ENCODE measurements around the gene EFNA5. TPM values are rescaled to one million over a fixed set of nuclear protein-coding genes. Genes with fewer than 3 reads are reported as not detected.

Gene EFNA5
- total RNA-seq, 1 experiment from 2014 or later, result 5.9 TPM

DNA sequence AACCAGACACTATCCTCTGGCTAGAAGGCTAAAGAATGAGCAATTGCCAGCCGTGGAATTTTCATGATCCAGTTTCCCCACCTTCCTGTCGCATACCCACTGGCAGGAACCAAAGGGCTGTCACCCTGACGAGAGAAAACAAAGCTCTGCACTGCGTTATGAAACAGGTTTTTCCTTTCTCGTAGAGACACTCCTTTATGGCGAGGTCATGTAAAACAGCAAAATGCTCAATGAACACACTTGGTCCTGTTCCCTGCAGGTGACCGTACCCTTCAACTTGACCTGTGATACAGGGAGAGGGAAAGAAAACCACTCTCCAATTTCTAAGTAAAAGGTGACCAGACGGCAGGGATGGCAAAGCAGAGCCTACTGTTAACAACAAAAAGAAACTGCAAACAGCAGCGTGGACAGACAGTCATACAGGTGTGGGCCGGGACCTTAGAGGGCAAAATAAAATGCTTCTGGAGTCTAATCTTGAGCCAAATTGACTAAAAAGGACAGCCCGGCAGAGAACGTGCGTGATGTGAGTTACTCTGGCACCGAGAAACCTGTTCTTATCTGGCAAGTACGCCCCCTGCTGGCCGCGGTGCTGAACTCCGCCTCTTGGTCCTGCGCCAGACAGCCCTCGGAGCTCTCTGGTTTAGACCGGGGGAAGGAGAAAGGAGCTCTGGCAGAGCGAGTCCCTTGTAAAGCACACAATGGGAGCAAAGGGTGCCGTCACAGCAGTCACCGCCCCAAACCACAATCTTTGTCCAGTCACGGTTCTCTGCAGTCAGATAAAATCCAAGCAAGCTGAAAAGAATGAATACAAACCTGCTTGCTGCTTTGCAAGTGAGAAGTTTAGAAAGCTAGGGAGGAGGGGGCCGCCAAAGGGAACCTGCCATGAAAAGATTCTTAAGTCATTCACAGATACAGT lies 98.9 kb downstream of the EFNA5 start:
- peak; percentile 97 for DNase-seq (ENCODE audit: low spot score)

DNA sequence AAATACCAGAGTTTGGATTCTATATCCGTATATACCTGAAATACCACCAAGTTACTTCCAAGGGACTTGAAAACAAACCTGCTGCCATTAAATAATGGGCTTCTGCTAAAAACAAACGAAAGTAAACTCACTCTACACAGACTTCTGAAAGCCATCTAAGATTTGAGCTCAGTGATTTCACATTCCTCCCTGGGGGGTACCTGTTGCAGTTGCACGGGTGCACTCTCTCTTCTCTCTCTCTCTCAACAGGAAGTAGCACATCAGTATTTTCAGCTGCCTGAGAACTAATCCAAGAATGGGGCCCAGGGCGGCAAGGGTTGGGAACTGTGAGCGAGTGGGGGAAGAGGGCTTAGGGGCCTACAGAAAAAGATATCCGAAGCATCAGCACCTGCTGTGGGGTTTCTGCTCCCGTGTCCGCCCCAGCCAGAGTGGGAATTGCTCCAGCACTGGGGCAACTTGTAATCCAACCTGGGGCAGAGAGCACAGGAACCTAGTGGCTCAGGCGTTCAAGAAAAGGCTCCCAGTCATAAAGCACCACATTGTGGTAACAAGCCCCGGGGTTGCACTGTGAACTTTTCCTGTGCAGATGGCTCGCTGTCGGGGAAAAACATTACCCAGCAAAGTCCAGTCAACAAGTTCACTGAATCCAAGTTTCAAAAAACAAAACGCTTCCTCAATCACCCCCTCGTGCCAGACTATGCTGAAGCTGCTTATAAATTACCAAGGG lies 99.8 kb downstream of the EFNA5 start:
- peak; percentile 69 for DNase-seq (ENCODE audit: low spot score)

DNA sequence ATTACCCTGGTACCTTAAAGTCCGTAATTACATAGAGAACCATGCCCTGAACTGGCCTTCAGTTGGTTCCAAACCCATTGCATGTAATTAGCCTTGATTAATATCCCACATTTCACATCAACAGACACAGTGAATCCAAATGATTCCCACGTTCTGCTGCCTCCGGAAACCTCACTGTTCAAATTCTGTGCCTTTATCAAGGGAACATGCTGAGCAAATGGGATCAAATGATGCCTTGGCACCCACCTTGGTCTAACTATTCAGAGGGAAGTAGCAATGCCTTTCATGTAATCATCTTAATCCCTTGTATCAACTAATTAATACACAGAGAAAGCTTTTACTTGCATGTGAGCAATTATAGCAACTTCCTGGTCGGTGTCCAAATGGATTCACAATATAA lies 100.6 kb downstream of the EFNA5 start:
- peak; percentile 24 for DNase-seq (ENCODE audit: low spot score)

DNA sequence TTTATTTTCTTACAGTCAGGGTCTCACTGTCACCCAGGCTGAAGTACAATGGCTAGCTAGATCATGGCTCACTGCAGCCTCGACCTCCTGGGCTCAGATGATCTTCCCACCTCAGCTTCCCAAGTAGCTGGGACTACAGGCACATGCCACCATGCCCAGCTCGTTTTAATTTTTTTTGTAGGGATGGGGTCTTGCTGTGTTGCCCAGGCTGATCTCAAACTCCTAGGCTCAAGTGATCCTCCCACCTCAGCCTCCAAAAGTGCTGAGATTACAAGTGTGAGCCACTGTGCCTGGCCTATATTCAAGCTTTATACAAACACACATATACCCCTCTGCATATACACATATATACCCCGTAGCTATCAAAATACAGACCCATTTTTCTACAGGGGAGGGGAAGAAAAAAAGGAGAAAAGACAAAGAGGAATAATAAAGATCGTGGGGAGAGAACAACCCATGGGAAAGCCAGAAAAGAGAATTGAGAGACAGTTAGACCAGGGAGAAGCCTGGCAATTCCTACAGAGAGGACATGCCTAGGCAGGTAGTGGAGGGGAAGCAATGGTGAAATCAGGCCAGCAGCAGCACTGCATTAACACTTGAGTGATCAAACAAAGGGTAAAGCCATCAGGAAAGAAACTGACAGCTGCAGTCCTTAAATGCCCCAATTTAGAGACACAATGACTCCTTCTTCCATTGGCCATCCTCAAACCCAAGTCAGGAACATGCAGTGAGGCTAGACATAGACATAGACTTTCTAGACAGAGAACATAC lies 102.7 kb downstream of the EFNA5 start:
- DNase-seq (ENCODE audit: low spot score), result no peak

DNA sequence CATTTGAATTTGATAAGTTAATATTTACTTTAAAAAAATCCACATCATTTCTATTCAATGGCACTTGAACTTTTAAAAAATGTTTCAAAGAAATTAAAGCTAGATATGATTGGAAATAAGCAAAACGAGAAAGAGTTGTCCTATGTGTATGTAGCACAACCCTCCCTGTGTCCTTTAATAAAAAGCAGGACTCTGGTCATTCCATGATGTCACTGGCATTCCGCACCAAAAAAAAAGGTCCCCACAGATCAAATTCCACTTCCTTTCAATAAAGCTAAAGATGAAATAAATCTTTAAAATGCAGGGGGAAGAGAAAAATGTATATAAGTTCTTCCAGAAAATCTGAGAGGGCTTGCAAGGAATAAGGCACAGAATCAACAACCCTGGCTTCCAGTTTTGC lies 103.8 kb downstream of the EFNA5 start:
- DNase-seq (ENCODE audit: low spot score), result no peak

DNA sequence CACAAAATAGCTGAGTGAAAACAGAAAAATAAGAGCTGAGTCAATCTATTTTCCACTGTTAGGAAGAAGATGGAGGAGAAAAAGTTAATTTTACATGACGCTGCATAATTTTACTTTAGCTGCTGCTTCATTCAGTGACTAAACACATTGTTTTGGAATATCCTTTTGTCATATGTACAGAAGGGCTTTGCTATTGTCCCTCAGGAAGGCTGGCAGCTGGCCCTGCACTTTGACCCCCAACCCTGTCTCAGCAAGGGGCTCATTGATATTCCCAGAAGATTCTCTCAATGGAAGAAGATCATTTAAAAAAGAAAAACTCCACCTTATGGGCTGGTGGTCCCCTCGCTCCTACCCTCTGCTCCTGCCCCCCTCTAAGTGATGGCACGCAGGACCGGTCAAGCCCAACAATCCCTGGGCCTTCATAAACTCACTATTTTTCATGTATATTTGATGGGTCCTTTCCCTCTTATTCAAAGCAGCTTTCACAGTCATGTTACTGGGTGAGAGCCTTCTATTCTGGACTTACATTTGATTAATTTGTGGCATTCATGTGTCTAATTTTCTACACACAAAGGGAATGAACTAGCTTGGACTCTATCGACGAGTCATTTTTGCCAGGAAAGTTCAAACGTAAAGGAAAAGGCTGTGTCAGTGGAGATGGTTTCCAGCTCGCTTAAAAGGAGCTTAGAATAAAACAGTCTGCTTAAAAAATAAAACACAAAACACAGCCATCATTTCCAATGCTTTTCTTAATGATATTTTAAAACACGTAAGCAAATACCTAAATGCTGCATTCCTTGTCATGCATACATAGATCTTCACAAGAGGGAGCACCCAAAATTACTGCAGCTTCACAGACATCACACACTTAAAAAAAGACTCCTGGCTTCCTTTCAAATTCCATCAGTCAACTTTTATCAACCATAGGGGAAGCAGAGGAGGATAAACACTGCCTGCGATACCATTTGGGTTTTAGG lies 104.7 kb downstream of the EFNA5 start:
- DNase-seq (ENCODE audit: low spot score), result no peak

DNA sequence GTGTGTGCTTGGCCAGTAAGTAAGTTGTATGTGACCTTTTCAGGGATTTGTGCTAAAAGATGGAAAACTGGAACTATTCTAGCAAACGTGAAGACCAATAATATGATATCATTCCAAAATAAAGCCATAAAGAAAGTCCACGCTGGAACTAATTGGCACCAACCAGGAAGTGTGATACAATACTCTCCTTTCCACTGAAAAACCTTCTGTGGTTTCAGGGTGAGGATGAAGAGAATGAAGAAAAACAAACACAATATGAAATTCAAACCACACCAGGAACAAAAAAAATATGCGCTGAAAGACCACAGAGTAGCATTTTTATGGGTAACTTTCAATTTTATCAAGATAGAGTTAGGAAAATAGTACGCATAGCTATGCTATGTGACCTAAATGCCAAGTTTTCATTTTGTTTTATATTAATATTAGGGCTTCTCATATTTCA lies 105.8 kb downstream of the EFNA5 start:
- no peak for DNase-seq (ENCODE audit: low spot score)

DNA sequence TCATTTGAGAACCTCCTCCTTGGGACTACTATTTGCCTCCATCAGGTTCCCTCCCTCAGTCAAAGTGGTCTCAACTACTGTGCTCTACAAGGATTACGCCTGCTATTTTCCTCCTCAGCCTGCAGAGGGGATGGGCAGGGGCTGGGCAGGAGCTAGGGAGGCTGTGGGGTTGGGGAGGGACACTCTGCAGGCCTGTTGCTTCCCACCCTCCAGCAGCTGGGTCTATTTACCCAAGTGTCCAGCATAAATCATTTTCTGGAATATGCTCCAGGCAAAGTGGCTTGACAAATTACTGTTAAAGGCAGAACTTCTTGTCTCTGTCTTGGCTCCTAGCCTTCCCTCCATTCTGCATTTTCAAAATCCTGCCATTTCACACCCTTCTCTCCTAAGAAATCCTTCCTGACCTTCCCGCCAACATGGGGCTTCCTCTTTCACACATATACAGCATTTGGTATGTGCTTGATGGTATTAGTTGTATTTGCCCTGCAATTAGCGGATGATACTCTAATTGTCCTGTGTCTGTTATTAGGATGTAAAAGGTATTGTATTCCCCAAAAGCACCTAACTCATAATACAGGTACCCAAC lies 106.7 kb downstream of the EFNA5 start:
- no peak for DNase-seq (ENCODE audit: low spot score)

DNA sequence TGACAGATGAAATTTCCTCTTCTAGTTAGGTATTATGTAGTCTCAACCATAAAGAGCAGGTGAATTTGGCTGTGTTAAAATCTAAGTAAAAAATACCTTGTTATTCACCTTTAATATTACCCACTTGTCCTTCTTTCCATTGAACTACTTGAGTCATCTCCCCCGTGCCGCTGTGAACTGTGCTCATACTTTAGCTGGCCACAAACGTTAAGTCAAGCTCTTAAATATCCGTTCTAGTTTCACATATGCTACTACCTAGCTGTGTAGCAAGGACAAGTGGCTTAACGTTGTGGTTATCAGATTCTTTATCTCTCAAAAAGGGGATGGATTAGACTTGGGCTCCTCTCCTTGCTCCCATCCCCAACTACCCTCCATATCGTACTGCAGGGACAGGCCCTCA lies 110.4 kb downstream of the EFNA5 start:
- DNase-seq (ENCODE audit: low spot score), result no peak

DNA sequence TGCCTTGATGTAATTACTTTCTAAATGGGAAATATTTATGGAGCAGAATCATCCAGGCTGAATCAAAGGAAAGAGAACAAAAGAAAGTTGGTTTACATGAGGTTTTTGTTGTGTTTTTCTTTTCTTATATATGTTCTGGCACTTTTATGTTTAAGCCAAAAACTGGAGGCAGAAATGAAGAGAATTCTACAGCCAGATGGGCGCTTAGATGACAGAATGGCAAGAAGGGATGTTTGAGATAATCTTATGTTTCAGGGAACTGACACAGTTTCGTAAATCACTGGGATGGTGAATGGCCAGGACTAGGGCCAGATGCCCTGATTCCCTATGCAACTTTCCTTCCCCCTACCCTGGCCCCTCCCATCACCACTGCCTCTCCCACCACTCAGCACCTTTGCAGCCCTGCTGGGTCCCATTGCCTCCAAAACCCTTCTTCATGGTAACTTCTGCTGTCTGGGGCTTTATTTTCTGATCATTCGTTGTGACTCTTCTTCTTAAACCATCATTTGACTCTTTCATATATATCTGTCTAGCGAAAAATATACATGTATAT lies 111.8 kb downstream of the EFNA5 start:
- no peak for DNase-seq (ENCODE audit: low spot score)

DNA sequence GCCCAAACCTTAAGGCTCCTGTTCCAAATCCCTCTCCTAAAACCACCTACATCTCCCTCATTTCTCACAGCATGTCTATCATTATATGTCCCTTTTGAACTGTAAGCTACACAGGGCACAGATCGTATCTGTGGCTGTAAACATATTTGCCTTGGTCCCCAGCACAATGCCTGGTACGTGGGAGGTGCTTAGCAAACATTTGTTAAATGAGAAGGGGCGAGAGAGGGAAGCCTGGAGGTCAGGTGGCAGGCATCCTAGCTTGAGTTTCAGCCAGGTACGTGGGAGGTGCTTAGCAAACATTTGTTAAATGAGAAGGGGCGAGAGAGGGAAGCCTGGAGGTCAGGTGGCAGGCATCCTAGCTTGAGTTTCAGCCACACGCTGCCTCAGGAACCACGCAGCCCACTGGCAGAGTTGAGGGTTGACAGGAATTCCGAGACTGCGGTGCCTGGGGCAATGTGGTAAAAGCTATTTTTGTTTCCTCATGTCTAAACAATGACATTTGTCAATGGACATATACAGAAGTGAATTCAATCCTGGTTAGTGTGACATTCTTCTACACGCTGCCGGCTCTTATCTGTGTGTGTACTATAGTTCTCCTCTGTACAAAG lies 113.6 kb downstream of the EFNA5 start:
- DNase-seq (ENCODE audit: low spot score), result peak; percentile 61

DNA sequence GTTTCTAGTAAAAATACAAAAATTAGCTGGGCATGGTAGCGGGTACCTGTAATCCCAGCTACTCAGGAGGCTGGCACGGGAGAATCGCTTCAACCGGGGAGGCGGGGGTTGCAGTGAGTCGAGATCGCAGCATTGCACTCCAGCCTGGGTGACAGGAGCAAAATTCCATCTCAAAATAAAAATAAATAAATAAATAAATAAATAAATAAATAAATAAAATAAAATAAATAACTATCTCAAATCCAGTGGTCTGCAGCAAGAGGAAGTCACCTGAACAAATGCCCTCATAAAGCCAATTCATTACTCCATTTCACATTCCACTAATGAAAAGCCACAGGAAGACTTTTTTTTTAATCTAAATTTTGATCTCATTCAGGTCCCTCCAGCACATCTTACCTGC lies 114.2 kb downstream of the EFNA5 start:
- DNase-seq (ENCODE audit: low spot score), result no peak

DNA sequence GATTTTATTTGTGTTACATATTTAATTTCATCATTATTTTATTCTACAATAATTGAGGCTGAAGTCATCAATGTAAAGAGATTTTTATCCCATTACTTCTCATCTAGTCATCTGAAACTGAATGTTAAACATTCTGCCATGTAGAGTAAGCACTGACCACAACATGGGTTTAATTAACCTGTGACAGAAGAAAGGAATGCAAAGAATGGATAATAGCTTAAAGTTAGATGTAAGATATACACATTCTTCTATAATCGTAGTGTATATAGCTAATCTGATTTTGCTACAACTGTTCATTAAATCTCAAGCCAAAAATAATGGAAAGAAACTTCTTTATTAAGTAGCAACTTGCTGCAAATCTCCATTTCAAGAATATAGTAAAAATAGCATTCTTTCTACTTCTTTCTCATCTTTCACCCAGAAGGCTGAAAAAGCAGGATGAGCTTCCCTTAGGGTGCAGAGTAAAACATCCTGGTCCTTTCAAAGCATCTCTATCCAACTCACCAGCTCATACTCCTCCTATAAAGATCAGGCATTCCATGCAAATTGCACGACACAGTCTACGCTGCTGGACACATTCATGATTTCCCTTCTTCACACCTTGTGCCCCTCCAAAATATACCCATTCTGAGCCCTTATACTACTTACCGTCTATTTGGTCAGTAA lies 115.2 kb downstream of the EFNA5 start:
- DNase-seq (ENCODE audit: low spot score), result no peak

DNA sequence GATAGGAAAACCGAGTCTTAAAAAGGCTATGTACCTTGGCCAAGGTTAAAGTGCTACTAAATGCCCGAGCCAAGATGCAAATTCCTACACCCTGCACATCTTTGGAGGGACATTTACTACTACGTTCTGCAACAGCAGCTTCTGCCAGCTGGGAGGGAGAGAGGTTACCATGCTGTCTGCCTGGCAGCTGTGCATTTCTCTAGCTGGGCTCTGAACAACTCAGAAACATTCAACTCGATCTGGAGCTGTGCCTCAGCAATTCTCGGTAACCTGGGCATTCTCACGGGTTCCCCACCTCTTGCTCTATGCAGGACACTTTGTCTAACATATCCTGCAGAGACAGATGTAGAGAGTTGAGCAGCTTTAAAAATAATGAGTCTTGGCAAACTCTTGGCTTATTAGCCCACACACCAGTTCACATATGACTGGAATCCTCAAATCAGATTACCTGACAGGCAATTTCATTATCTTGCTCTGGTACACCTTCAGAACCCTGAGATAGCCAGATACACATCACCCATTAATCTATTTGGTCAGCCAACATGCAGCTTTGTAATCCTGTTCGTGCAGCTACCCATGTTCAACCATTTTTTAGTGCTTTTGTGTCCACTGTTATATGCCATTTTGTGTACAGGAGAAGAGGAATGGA lies 115.8 kb downstream of the EFNA5 start:
- DNase-seq (ENCODE audit: low spot score), result no peak

DNA sequence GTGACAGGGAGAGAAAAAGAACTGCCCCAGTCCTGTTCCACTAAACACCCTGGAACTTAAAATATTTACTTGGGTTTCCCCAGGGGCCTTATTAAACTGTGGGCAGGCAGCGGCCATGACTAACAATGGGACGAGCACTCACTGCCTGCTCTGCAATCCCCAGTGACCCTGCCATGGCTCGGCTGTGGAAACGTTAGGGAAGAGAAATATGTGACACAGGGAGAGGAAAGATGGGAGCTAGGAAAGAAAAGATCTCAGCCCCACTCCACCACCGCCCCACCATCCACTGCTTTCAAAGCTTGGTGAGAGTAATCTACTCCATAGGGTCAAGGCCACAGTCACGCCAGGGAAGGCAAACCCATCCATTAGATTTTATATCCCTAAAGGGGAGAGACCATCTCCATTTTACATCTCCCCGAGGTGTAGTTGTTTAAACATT lies 117.6 kb downstream of the EFNA5 start:
- DNase-seq (ENCODE audit: low spot score), result no peak

DNA sequence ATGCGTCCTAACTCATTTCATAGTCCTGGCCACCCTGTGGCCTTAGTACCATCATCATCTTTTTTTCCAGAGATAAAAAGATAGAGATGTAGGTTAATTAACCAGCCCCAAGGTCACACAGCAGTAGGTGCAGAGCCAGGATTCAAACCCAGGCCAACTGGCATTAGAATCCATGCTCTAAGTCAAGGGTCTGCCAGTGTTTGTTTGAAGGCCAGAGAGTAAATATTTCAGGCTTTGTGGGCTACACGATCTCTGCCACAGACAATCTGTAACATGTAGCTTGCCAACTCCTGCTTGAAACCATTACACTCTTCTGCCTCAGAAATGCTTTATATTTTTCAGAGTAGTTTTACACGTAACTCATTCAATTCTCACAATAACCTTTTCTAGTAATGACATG lies 119.6 kb downstream of the EFNA5 start:
- no peak for DNase-seq (ENCODE audit: low spot score)

DNA sequence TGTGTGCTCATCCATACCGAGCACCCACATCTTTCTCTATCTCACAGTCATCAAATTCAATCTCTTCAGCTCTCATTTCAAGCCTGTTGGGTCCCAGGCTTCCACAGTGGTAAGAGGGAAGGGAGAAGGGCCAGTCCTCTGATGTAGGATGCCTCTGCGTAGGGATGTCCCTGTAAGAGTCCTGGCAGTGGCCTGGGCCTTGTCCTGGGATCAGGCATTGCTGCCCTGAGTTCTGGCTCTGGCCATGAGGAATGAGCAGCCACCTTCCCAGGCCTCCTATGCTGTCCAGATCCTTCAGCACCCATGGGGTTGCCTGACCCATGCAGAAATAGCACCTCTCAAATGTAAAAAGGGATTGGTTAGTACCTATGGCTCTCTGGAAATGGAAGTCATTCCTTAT lies 121.2 kb downstream of the EFNA5 start:
- DNase-seq (ENCODE audit: low spot score), result no peak

DNA sequence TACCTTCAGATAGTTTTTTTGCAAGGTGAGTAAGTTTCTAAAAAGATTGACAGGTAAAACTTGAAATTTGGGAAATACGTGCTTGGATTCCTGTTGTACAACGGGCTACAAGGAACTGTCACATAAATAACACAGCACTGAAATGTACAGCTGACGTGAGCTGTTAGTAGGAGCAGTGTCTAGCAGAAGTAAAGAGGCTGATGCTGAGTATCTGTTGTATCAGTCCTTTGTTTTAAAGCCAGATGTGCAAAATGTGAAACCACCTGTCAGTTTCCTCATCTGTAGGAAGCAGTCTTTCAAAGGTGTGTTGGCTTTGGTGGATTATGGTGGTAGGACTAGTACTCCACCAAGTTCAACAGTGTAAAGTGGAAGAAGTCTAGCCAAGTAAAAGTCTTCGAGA lies 122.3 kb downstream of the EFNA5 start:
- DNase-seq (ENCODE audit: low spot score), result no peak

DNA sequence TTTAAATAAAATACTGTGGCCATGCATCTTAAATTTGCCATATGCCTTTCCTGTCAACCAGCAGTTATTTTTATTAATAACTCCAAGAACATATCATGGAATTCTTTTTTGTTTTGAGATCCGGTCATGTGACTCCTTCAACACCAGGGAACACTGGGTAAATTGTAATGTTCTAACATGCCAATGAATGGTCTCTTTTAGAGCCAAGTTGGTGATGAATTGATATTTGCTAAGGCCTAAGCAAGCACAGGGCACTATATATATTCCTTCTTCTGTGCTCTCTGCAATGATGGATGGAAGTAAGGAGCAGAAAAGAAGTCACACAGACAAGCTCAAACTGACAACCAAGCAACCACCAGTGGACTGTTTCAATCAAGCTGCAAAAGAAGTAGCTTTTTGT lies 124.0 kb downstream of the EFNA5 start:
- DNase-seq (ENCODE audit: low spot score), result no peak

Data from HT-29 (cell line).